K562 (cell line): ENCODE data around the gene ARID3B. TPM values are rescaled to one million over a fixed set of nuclear protein-coding genes. Genes with fewer than 3 reads are reported as not detected.

Experiments used
- ATAC-seq: fragments of 200-7000 bp; cut with Tn5 transposase; 3 replicates; pipeline ENCODE4 v1.9.1; 2020; ENCODE audit warnings: moderate library complexity
- BruUV-seq: library from RNA; stranded (reverse); fragments of 400-500 nt; replicated peaks from 2 replicates; lab custom pipeline; 2021; lab: Mats Ljungman, UMichigan
- CTCF ChIA-PET: fragments of 300-600 bp; formaldehyde crosslinking; extraction: SDS; loops from one replicate; lab custom pipeline; 2021; ENCODE audit warnings: low intra/inter-chr PET ratio; lab: Yijun Ruan, JAX
- POLR2A ChIA-PET: fragments of 300-600, 350-650 bp; sonication (Branson Sonifier 250); formaldehyde crosslinking; extraction: SDS; loops from one replicate; lab custom pipeline; 2021; ENCODE audit warnings: antibody characterized with exemption, inconsistent platforms; lab: Yijun Ruan, JAX
- DNase-seq, 4 experiments: peaks; one replicate each; pipeline versions ENCODE4 v3.0.0 to v3.0.0-alpha.2; 2011 to 2018; ENCODE audit warnings: low spot score in 3 of 4, mixed read lengths in 3 of 4; ENCODE audit errors: extremely low read depth in 1 of 4
- FAIRE-seq: peaks from 2 replicates; lab custom pipeline; 2011; peaks lifted over from hg19 to GRCh38; lab: Jason Lieb, UNC
- H2AFZ ChIP-seq: 2 replicates; pipeline ENCODE4 v1.6.0; 2011; ENCODE audit warnings: low read depth, low read length, control low read depth, inconsistent platforms
- H3K27ac ChIP-seq: fragments of 200-600 bp; 3 replicates; pipeline ENCODE4 v1.8.0; 2011; ENCODE audit warnings: low read depth, mild to moderate bottlenecking, control low read depth, inconsistent platforms, low read length, moderate library complexity, mixed read lengths; ENCODE audit errors: extremely low read depth
- H3K27me3 ChIP-seq, 2 experiments: fragments of 300-600 bp in 1 of 2; 2 replicates in 1 of 2; 3 replicates in 1 of 2; pipeline versions ENCODE4 v1.6.0 to v1.8.0; 2011; ENCODE audit warnings: inconsistent platforms in 2 of 2, low read length in 2 of 2, mild to moderate bottlenecking in 1 of 2, mixed read lengths in 1 of 2, moderate library complexity in 1 of 2; ENCODE audit not compliant: control insufficient read depth in 2 of 2, insufficient read depth in 2 of 2
- H3K36me3 ChIP-seq: fragments of 300-600 bp; 3 replicates; pipeline ENCODE4 v1.8.0; 2011; ENCODE audit warnings: mild to moderate bottlenecking, low read length, inconsistent platforms; ENCODE audit not compliant: control insufficient read depth, insufficient read depth
- H3K4me1 ChIP-seq, 2 experiments: fragments of 200-600 bp in 1 of 2; replicated peaks in 1 of 2; 2 replicates in 1 of 2; 3 replicates in 1 of 2; pipeline versions ENCODE4 v1.5.1 to v1.8.0; 2011; ENCODE audit warnings: inconsistent platforms in 2 of 2, low read length in 2 of 2, mild to moderate bottlenecking in 1 of 2, mixed read lengths in 1 of 2, moderate library complexity in 1 of 2; ENCODE audit not compliant: control insufficient read depth in 2 of 2, insufficient read depth in 2 of 2
- H3K4me2 ChIP-seq: 2 replicates; pipeline ENCODE4 v1.6.1; 2011; ENCODE audit warnings: low read length, control low read depth, inconsistent platforms, mixed read lengths; ENCODE audit not compliant: insufficient read depth
- H3K4me3 ChIP-seq: fragments of 200-600 bp; sonication (generic), shearing (Covaris generic); 2 replicates; pipeline ENCODE4 v1.5.1; 2016; ENCODE audit warnings: control low read depth, inconsistent platforms
- H3K79me2 ChIP-seq: fragments of 200-600 bp; 3 replicates; pipeline ENCODE4 v1.8.0; 2011; ENCODE audit warnings: low read length, inconsistent platforms; ENCODE audit not compliant: control insufficient read depth, insufficient read depth
- H3K9ac ChIP-seq, 2 experiments: 2 replicates each; pipeline versions ENCODE4 v1.6.0 to v1.6.1; 2011; ENCODE audit warnings: low read depth in 2 of 2, low read length in 2 of 2, control low read depth in 1 of 2, inconsistent platforms in 1 of 2, mild to moderate bottlenecking in 1 of 2, mixed read lengths in 1 of 2; ENCODE audit not compliant: insufficient read depth in 1 of 2
- H3K9me1 ChIP-seq: one replicate; pipeline ENCODE4 v1.6.0; 2011; ENCODE audit warnings: inconsistent platforms, mild to moderate bottlenecking, low read length, moderate library complexity; ENCODE audit not compliant: control insufficient read depth, insufficient read depth
- H3K9me3 ChIP-seq: replicated peaks from 2 replicates; pipeline ENCODE4 v1.5.1; 2011; ENCODE audit warnings: low read depth, low read length, inconsistent platforms; ENCODE audit not compliant: control insufficient read depth, insufficient read depth
- H4K20me1 ChIP-seq: replicated peaks from 2 replicates; pipeline ENCODE4 v1.6.1; 2011; ENCODE audit warnings: low read length, inconsistent platforms, mixed read lengths; ENCODE audit not compliant: control insufficient read depth, insufficient read depth
- BCOR ChIP-seq: fragments of 450-650 bp; IDR thresholded peaks from 2 replicates; pipeline ENCODE4 v1.6.1; 2016
- CCAR2 ChIP-seq: fragments of 200-400 bp; formaldehyde crosslinking; IDR thresholded peaks from 2 replicates; pipeline ENCODE4 v1.6.1; 2017; ENCODE audit warnings: mild to moderate bottlenecking, low read depth, low read length
- ETV6 ChIP-seq, 3 experiments: fragments of 150-350 bp in 1 of 3; sonication (generic) in 1 of 3; formaldehyde crosslinking in 1 of 3; IDR thresholded peaks; 2 replicates each; pipeline versions ENCODE4 v1.6.1 to v1.8.0; 2014 to 2022; ENCODE audit warnings: borderline replicate concordance in 2 of 3, low read depth in 2 of 3, antibody characterized with exemption in 1 of 3, low read length in 1 of 3, mild to moderate bottlenecking in 1 of 3, missing genetic modification reagents in 1 of 3
- FOXJ2 ChIP-seq: fragments of 200-800 bp; sonication (Bioruptor generic); IDR thresholded peaks from 2 replicates; pipeline ENCODE4 v1.6.1; 2016; ENCODE audit warnings: missing genetic modification characterization, missing compliant biosample characterization
- FUS ChIP-seq: fragments of 200-400 bp; formaldehyde crosslinking; optimal IDR thresholded peaks from 2 replicates; pipeline ENCODE3; 2017; ENCODE audit warnings: low read depth, low read length
- GATA2 ChIP-seq: sonication (generic); formaldehyde crosslinking; IDR thresholded peaks from 2 replicates; pipeline ENCODE4 v1.4.0; 2020; ENCODE audit warnings: mild to moderate bottlenecking, missing genetic modification reagents
- HMG20B ChIP-seq: fragments of 250-450 bp; sonication (Bioruptor Pico); IDR thresholded peaks from 2 replicates; pipeline ENCODE4 v1.5.0; 2021; ENCODE audit warnings: mild to moderate bottlenecking
- HNRNPH1 ChIP-seq: fragments of 200-400 bp; formaldehyde crosslinking; optimal IDR thresholded peaks from 2 replicates; pipeline ENCODE3; 2017; ENCODE audit warnings: low read depth, mild to moderate bottlenecking, low read length, moderate library complexity
- HNRNPLL ChIP-seq: fragments of 200-400 bp; formaldehyde crosslinking; IDR thresholded peaks from 2 replicates; pipeline ENCODE4 v1.6.1; 2017; ENCODE audit warnings: low read length, low read depth, mild to moderate bottlenecking; ENCODE audit not compliant: poor library complexity, severe bottlenecking
- LCOR ChIP-seq: sonication (generic); formaldehyde crosslinking; IDR thresholded peaks from 2 replicates; pipeline ENCODE4 v1.8.0; 2022; ENCODE audit warnings: mild to moderate bottlenecking, missing genetic modification reagents
- NCOA1 ChIP-seq: fragments of 450-650 bp; IDR thresholded peaks from 2 replicates; pipeline ENCODE4 v1.6.1; 2016; ENCODE audit warnings: low read depth
- NCOA6 ChIP-seq: fragments of 450-650 bp; IDR thresholded peaks from 2 replicates; pipeline ENCODE4 v1.6.1; 2017; ENCODE audit warnings: mild to moderate bottlenecking
- NR2C1 ChIP-seq, 2 experiments: fragments of 450-650 bp; IDR thresholded peaks; 2 replicates each; pipeline ENCODE4 v1.6.1; 2017; ENCODE audit warnings: mild to moderate bottlenecking in 2 of 2, antibody characterized with exemption in 1 of 2, inconsistent platforms in 1 of 2, missing compliant biosample characterization in 1 of 2, missing genetic modification characterization in 1 of 2
- NR2F6 ChIP-seq: fragments of 450-650 bp; formaldehyde crosslinking; IDR thresholded peaks from 2 replicates; pipeline ENCODE4 v1.4.0; 2020; ENCODE audit warnings: mild to moderate bottlenecking
- RBM39 ChIP-seq: fragments of 200-400 bp; formaldehyde crosslinking; optimal IDR thresholded peaks from 2 replicates; pipeline ENCODE3; 2018; ENCODE audit warnings: low read depth, low read length
- SP1 ChIP-seq: sonication (generic); formaldehyde crosslinking; IDR thresholded peaks from 2 replicates; pipeline ENCODE4 v1.8.1; 2022; ENCODE audit warnings: mild to moderate bottlenecking, missing genetic modification reagents
- SRSF3 ChIP-seq: fragments of 200-400 bp; formaldehyde crosslinking; IDR thresholded peaks from 2 replicates; pipeline ENCODE4 v1.6.1; 2016; ENCODE audit warnings: mild to moderate bottlenecking, low read length, moderate library complexity; ENCODE audit not compliant: insufficient read depth
- STAT5A ChIP-seq: IDR thresholded peaks from 2 replicates; pipeline ENCODE4 v1.6.1; 2012; ENCODE audit warnings: low read length, inconsistent platforms, borderline replicate concordance
- TAF1 ChIP-seq: IDR thresholded peaks from 2 replicates; pipeline ENCODE4 v1.6.1; 2011; ENCODE audit warnings: mild to moderate bottlenecking, low read length, moderate library complexity; ENCODE audit not compliant: insufficient read depth, control insufficient read depth, severe bottlenecking; ENCODE audit errors: extremely low read depth
- ZNF184 ChIP-seq: sonication (generic); formaldehyde crosslinking; IDR thresholded peaks from 2 replicates; pipeline ENCODE4 v1.5.0; 2020; ENCODE audit warnings: missing genetic modification reagents
- ZNF445 ChIP-seq: fragments of 250-450 bp; sonication (Bioruptor Pico); IDR thresholded peaks from 2 replicates; pipeline ENCODE4 v1.4.0; 2020; ENCODE audit warnings: low read depth, mild to moderate bottlenecking, moderate library complexity
- ZNF707 ChIP-seq: fragments of 250-450 bp; sonication (Bioruptor Pico); conservative IDR thresholded peaks from 2 replicates; pipeline ENCODE4 v1.8.0; 2022; ENCODE audit warnings: inconsistent platforms, mild to moderate bottlenecking, moderate library complexity
- ZNF780A ChIP-seq: fragments of 250-450 bp; sonication (Bioruptor Pico); IDR thresholded peaks from 2 replicates; pipeline ENCODE4 v1.5.0; 2021; ENCODE audit warnings: mild to moderate bottlenecking
- WGBS: fragments of 100-300 bp; shearing (Covaris generic); methylation state at CpG from one replicate; pipeline ENCODE4 v1.1.6; 2016; ENCODE audit warnings: low coverage, mixed read lengths; ENCODE audit not compliant: insufficient coverage; ENCODE audit errors: missing lambda C conversion rate; 5-methylcytosine and 5-hydroxymethylcytosine counted together
- in situ Hi-C: fragments of 300-500 bp; cut with MboI; formaldehyde crosslinking; loops from 4 replicates; pipeline ENCODE4 v1.15.0; 2018; ENCODE audit warnings: inconsistent platforms, mixed read lengths
- intact Hi-C: fragments of 100-400 bp; cut with micrococcal nuclease; formaldehyde crosslinking; loops from 2 replicates; pipeline ENCODE4 v1.14.2; 2022
- polyA plus RNA-seq, 8 experiments: library from polyadenylated mRNA; depleted of rRNA in 4 of 8; stranded (reverse) in 5 of 8; unstranded in 3 of 8; fragments of >200 nt; fragmentation: Nextera tagmentation in 2 of 8; fragmentation: Illumina TruSeq in 1 of 8; extraction: Ambion mirVana in 2 of 8; extraction: Trizol in 1 of 8; gene quantifications; 2 replicates each; pipeline versions ENCODE4 v1.2.1 to v1.2.3, GENCODE V29; 2011 to 2014; ENCODE audit warnings: inconsistent platforms in 1 of 8, missing spikeins in 1 of 8
- total RNA-seq, 7 experiments: library from RNA; depleted of rRNA in 6 of 7; stranded (reverse); fragments of >200 nt in 6 of 7; fragmentation: Illumina TruSeq in 2 of 7; extraction: Trizol in 2 of 7; gene quantifications; 2 replicates each; pipeline versions ENCODE4 v1.2.1 to v1.2.3, GENCODE V29; 2011 to 2021; ENCODE audit warnings: low replicate concordance in 1 of 7
- TF ChIP-seq, protein P1 (sequence below): fragments of 250-450 bp; sonication (Bioruptor Pico); IDR thresholded peaks from 2 replicates; pipeline ENCODE4 v1.8.0; 2022; ENCODE audit warnings: moderate library complexity, mild to moderate bottlenecking, inconsistent platforms

The ARID3B gene
- total and polyA plus RNA-seq, 9 of the 15 experiments (the other 6 are each of a cell fraction or from before 2014, with no cell fraction given), result 0.32 to 15.1 (median 7.1) TPM

- H3K27me3 ChIP-seq, result no peaks in the 10 kb centered on the region
- peak; percentile 99 for ATAC-seq
- peaks cover 11 to 37% of the 10 kb centered on the region in 2 experiments; a peak in 4 of 5 replicates for H3K4me1 ChIP-seq
- peak overlapping the region; percentile 95 for H2AFZ ChIP-seq
- H3K9ac ChIP-seq, result peak overlapping the region; percentile 77 to 98
- BruUV-seq, result TSS peak; percentile 87
- no peaks in the 10 kb centered on the region; the same call in 2 of the 3 replicates for H3K36me3 ChIP-seq
- CTCF ChIA-PET, result no interaction called here
- POLR2A ChIA-PET, result interaction anchor here (0.5 to 8.4 kb wide), 12 partner anchors 9 to 442 kb away, joined by 3 to 111 read pairs (median 3); partner anchors contain the start of genes ARID3B and CLK3
- DNase-seq, result peak; percentile 95 to 100 (median 100)
- peak; percentile 94 for FAIRE-seq
- no peaks in the 10 kb centered on the region for H4K20me1 ChIP-seq
- peak overlapping the region; percentile 46 for H3K4me3 ChIP-seq
- H3K79me2 ChIP-seq, result peaks cover 17% of the 10 kb centered on the region
- in situ Hi-C loops, result no loop called here
- WGBS, result 2% methylated on average over 23 of the region's 26 CpGs
- no peaks in the 10 kb centered on the region for H3K9me1 ChIP-seq
- H3K9me3 ChIP-seq, result no peaks in the 10 kb centered on the region
- intact Hi-C loops, result loop anchor here (5.0 kb wide), 1 partner anchor 51 kb away; no protein-coding TSS in a partner anchor
- peak overlapping the region; percentile 74 for H3K27ac ChIP-seq
- H3K4me2 ChIP-seq, result peak overlapping the region; percentile 92
- TF ChIP-seq NCOA6, result no peak; the same call in 1 of the 2 replicates
- no peak for TF ChIP-seq FUS
- TF ChIP-seq ZNF707 (CRISPR knock-in tag), result no peak
- no peak for TF ChIP-seq RBM39
- TF ChIP-seq STAT5A, result no peak
- no peak for TF ChIP-seq CCAR2
- TF ChIP-seq NR2F6 (CRISPR knock-in tag), result no peak
- peak; percentile 81 for TF ChIP-seq NCOA1
- TF ChIP-seq SRSF3, result no peak
- peak; percentile 81 for TF ChIP-seq BCOR
- no peak for TF ChIP-seq HMG20B
- peak; percentile 79 for TF ChIP-seq NR2C1 (IDR thresholded peaks at IDR 0.05)
- TF ChIP-seq NR2C1 (tag; IDR thresholded peaks at IDR 0.05), result peak; percentile 71; the same call in 1 of the 2 replicates
- no peak for TF ChIP-seq HNRNPH1
- TF ChIP-seq HNRNPLL, result no peak
- no peak for TF ChIP-seq ETV6 (IDR thresholded peaks at IDR 0.05; ENCODE audit: borderline replicate concordance in 1 of 2, low read depth in 2 of 2, low read length in 1 of 2)
- TF ChIP-seq ETV6 (CRISPR knock-in tag; IDR thresholded peaks at IDR 0.05; ENCODE audit: borderline replicate concordance), result no peak
- no peak for TF ChIP-seq FOXJ2
- TF ChIP-seq ZNF184 (CRISPR knock-in tag), result no peak
- TF ChIP-seq TAF1, result peak; percentile 37
- TF ChIP-seq, protein P1, sequence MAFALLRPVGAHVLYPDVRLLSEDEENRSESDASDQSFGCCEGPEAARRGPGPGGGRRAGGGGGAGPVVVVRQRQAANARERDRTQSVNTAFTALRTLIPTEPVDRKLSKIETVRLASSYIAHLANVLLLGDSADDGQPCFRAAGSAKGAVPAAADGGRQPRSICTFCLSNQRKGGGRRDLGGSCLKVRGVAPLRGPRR (CRISPR knock-in tag), result no peak
- TF ChIP-seq GATA2, result no peak
- peak; percentile 76 for TF ChIP-seq SP1 (CRISPR knock-in tag)
- TF ChIP-seq ZNF780A (CRISPR knock-in tag), result no peak
- TF ChIP-seq LCOR (CRISPR knock-in tag), result no peak
- TF ChIP-seq ZNF445, result no peak
Measured at GRCh38 chr15:74598126-74598842, 57.3 kb downstream of the ARID3B start.
